GM18858 (cell line): ENCODE data around the gene LINS1.

Experiments
- ATAC-seq: cut with Tn5 transposase; IDR thresholded peaks from one replicate; pipeline ENCODE4 v1.9.1; 2021; ENCODE audit not compliant: unreplicated experiment

Gene LINS1

GRCh38 chr15:100560323-100560722 is 41.7 kb downstream of the LINS1 start:
- ATAC-seq, result no peak

DNA sequence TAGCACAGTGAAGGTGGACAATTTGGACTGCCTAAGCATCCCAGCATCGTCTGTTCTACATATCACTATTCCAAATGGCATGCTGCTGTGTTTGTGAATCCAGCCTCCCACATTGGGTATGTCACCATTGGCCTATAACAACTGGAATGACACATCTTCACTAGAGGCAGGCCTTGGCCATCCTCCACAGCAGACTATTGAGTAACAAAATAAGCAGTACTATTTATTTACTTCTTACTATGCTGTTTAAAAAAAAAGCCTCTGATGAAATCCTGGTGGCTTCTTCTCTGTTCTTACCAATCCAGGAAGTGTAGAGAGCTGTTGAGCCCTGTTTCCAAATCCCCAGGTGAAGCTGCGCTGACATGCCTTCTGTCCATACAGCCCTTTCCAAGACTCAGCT is 42.7 kb downstream of the LINS1 start:
- no peak for ATAC-seq

DNA sequence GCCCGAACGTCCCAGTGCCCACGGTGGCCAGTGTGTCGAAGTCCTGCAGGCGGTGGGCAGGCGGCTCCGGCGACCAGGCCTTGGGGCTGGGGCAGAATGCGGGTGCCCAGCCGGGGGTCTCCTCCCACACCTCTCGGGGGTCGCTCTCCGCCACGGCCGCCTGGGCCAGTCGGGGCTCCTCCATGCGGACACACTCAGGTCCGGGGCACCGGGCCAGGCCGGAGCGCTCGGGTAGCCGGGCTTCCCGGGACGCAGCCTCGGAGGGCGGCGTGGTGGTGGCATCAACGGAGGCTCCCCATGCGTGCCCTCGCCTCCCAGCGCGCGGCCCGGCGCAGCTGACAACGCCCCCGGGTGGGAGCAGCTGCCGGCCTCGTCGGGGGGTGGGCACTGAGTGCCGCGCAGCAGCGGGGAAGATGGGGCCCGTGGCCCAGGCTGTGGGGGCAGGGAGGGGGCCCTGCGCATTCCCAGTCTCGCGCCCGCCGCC is 43.2 kb downstream of the LINS1 start:
- ATAC-seq, result no peak

DNA sequence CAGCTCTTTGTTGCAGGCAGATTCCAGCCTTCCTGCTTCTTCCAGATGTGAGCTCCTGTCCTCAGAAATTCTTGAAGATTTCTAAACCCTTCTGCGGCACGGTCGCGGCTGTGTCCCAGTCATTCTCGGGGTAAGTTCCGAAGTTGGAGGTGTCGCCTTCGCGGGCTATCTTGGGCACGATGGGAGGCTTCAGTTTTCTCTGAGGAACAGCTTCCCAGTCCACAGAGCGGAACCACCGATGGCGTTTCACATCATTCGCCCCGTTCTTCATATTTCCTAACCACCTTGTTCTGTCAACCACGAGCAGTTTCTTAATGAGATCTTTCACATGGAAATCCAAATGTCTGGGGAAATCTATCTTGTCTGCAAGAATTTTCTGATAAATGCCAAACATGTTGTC is 48.5 kb downstream of the LINS1 start:
- no peak for ATAC-seq

DNA sequence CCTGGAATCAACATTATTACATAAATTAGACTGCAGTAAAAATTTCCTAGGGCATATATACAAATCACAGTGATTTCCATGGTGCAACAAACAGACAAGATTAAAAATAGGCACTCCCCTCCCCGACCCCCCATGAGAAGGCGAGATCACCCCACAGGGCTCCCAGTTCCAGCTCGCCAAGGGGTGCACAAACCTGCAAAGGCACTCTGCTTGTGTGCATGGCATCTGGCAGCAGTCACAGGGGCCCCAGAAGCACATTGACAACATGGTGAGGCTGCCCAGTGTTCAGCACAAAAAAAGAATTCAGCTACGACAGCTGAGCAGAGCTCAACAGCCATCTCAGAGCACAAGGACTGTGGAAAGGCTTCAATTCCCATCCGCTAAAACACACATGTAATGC is 54.0 kb downstream of the LINS1 start:
- ATAC-seq, result no peak

DNA sequence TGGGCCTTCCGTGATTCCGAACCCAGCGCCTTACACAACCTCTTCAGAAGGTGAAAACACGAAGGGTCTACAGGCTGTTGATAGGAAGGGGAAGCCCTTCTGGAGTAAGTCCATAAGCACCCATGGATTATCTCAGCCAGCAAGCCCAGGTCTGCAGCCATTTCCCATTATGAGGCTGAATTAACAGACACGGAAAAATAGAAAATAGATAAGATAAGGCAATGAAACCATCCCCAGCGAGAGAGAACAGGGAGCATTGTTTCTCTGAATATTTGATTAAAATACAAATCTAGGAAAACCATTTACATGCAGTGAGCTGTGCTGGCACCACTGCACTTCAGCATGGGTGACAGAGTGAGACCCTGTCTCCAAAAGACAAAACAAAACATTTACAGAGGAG is 57.0 kb downstream of the LINS1 start:
- ATAC-seq, result no peak

DNA sequence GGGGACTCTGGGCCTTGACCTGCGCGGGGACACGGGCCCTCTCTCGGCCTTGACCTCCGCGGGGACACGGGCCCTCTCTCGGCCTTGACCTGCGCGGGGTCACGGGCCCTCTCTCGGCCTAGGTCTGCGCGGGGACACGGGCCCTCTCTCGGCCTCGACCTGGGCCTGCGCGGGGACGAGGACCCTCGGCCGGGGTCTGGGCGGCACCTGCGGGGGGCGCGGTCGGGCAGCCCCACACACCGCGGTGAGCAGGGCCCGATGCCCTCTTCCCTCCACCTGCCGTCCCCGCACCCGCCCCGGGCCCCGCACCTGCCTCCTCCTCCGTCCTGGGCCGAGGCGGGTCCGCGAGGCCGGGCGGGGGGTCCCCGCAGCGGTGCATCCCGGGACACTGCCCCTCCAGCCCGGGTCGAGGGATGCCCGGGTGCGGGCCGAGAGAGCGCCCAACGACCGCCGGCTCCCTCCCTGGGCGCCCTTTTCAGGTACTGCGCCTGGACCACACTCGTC is 57.6 kb downstream of the LINS1 start:
- ATAC-seq, result no peak

- no peak for ATAC-seq
Observed at GRCh38 chr15:100542290-100542689, 59.7 kb downstream of the LINS1 start.

DNA sequence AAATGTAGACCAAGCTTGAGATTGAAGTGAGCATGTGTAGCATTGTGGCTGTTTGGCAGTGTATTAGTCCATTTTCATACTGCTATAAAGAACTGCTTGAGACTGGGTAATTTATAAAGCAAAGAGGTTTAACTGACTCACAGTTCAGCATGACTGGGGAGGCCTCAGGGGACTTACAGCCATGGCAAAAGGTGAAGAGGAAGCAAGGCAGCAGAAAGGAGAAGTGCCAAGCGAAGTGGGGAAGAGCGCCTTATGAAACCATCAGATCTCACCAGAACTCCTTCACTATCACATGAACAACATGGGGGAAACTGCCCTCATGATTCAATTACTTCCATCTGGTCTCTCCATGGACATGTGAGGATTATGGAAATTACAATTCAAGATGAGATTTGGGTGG is 64.7 kb downstream of the LINS1 start:
- ATAC-seq, result peak; percentile 46

DNA sequence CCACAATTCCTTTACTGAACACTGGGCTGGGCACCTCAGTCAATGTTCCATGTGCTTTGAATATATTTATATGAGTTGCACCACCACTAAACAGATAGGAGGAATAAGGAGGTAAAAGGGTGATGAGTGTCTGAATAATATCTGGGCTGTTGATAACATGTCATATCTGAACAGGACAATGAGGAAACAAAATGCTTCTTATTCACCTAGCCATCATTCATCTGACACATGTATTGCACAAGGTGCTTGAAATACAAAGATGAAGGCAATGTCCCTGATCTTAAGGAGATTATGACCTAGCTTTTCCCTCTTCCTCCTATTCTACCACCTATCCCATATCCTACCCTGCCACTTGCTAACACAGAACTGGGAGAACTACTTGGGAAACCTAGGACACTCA is 65.3 kb downstream of the LINS1 start:
- ATAC-seq, result no peak

DNA sequence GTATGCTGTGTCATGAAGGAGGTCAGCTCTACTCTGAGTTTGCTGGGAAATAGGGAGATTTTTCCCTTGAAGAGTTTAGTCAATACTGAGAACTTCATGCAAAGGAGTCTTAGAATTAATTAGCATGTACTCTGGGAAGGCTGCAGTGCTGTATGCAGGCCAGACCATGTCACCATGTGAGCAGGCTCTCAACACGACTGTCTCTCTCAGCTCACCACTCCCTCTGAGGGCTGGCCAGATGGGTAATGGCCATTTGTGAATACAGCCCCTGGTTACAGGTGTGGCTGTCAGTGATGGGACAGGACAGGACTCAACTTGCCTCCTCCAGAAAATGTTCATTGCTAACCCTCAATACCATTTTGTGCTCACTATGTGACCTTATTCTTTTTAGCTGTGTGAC is 68.1 kb downstream of the LINS1 start:
- ATAC-seq, result no peak

- no peak for ATAC-seq
Observed at GRCh38 chr15:100531823-100532327, 70.1 kb downstream of the LINS1 start.

GRCh38 chr15:100531204-100531603 is 70.8 kb downstream of the LINS1 start:
- no peak for ATAC-seq

DNA sequence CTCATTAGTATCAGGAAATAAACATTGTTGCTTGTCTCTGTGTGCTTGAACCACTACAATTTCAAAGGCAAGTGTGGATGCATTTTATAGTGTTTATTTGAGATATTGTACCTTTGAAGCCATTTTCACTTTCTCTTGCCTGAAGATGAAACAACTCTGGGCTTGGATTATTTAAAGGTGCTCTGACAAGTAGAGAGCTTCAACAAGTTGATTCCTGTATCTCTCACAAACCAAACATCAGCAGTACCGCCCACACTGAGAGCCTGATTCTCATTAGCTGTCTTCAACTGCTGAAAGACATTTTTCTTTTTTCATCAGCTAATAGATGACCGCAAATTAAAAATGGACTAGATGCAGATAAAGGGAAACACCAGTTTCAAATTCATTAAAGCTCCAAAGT is 72.4 kb downstream of the LINS1 start:
- no peak for ATAC-seq

GRCh38 chr15:100528833-100529428 is 73.1 kb downstream of the LINS1 start, which contains the start of gene CERS3:
Gene CERS3 (minus strand): TSS chr15:100528950. CDS start chr15:100501849, 27,101 bp downstream.
- no peak for ATAC-seq

DNA sequence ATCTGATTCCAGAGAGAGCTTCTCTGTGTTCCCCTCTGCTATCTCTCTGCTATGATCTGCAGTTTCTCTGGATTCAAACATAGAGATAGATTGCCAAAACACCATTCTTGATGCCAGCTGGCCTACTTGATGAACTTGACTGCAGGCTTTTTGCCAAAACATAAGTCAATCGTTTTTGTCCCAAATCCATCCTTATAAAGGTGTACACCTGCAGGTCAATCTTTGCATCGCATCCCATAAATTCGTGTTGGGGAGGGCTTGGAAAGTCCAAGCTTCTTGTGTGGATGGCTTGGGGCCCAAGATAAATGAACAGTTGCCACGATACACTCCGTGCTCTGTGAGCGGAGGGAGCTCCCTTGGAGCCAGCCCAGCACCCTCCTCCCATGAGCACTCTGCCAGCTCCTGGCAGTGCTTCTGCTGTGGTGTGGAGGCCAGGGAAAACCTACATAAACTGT is 75.9 kb downstream of the LINS1 start:
- no peak for ATAC-seq

DNA sequence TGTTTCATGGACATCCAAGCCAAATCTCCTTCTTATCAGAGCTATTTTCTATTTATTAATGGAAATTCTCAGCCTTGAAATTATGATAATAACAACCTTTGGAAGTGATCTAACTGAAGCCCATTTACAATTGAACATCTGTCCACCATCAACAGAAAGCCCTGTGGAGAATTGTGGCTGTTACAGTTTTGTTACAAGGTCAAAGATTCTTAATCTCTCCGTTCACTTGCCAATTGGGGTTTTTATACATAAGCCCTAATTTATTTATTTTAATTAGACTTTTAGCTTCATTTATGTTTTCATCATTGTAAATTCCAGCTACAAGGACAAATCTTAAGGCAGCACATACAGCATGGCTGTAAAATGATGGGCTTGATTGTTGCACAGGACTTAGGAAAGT is 76.5 kb downstream of the LINS1 start:
- ATAC-seq, result no peak

- no peak for ATAC-seq
Observed at GRCh38 chr15:100524326-100524725, 77.7 kb downstream of the LINS1 start.

- ATAC-seq, result no peak
Observed at GRCh38 chr15:100521907-100522306, 80.1 kb downstream of the LINS1 start.

- ATAC-seq, result no peak
Observed at GRCh38 chr15:100520132-100520921, 81.7 kb downstream of the LINS1 start.

DNA sequence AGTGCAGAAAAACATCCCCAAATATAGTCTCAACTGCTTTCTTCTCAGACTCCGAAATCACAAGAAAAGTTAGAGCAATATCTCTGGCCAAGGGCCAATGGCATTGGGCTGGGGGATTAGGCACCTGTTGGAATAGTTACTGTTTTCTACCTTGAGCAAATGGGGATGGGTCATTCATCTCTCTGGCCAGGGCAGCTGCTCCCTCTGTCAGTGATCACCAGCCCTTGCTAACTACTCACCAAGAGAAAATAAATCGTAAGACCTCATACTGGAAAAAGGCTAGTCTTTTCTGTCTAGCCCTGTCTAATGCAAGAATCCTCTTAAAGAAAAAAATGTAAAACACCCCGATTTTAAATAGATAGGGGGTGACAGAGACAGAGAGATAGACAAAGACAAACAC is 84.1 kb downstream of the LINS1 start:
- no peak for ATAC-seq
